Measurements from ENCODE around the gene FASN. TPM values are rescaled to one million over a fixed set of nuclear protein-coding genes. Genes with fewer than 3 reads are reported as not detected.

FASN gene
- total and polyA plus RNA-seq, 2 of the 13 experiments (the other 11 are each of a cell fraction or from before 2014, with no cell fraction given): 51.7 to 101 TPM

- in situ Hi-C loops (cut with HindIII; ENCODE audit: extremely low pct_ligation_motif_present, low pct_unique_long_range_greater_than_20kb): loop anchor here (5.0 kb wide), 1 partner anchor 120 kb away; no protein-coding TSS in a partner anchor
- under 1% methylated on average over 37 of the region's 92 CpGs for WGBS (ENCODE audit: low lambda C conversion rate)
- TF ChIP-seq CSRNP2 (CRISPR knock-in tag; conservative IDR thresholded peaks at IDR 0.05; ENCODE audit: low read depth) (no peak), DMTF1 (CRISPR knock-in tag; IDR thresholded peaks at IDR 0.05) (no peak), PLRG1 (conservative IDR thresholded peaks at IDR 0.05) (no peak), MYNN (CRISPR knock-in tag; IDR thresholded peaks at IDR 0.05; ENCODE audit: low read depth) (no peak), ZNF18 (CRISPR knock-in tag; IDR thresholded peaks at IDR 0.05; ENCODE audit: insufficient replicate concordance) (peak; percentile 47), POLR2A (IDR thresholded peaks at IDR 0.05; ENCODE audit: insufficient read depth in 1 of 2, low read depth in 2 of 2, low read length in 2 of 2) (peak; percentile 84 to 99), NR1H2 (CRISPR knock-in tag; IDR thresholded peaks at IDR 0.05; ENCODE audit: borderline replicate concordance, low read depth) (peak; percentile 60), TEF (CRISPR knock-in tag; IDR thresholded peaks at IDR 0.05) (no peak), ZNF230 (CRISPR knock-in tag; IDR thresholded peaks at IDR 0.05) (peak; percentile 79; the same call in 1 of the 2 replicates), ZNF772 (CRISPR knock-in tag; IDR thresholded peaks at IDR 0.05) (peak; percentile 92), CENPX (CRISPR knock-in tag; IDR thresholded peaks at IDR 0.05) (no peak), ATF6 (CRISPR knock-in tag; conservative IDR thresholded peaks at IDR 0.05) (no peak; the same call in 1 of the 2 replicates), ATF4 (CRISPR knock-in tag; IDR thresholded peaks at IDR 0.05) (no peak)
These were observed 60.7 kb downstream of the FASN start, which contains the start of gene DCXR for GRCh38 chr17:82037092-82037888. Gene DCXR, minus strand, starts transcription at chr17:82037697. Its CDS starts 15 bp downstream, at chr17:82037682.

More at GRCh38 chr17:82037092-82037888, 60.7 kb downstream of the FASN start, which contains the start of gene DCXR:
- FAIRE-seq (peak; percentile 88), DNase-seq (ENCODE audit: low spot score) (peak; percentile 97), ATAC-seq (peak; percentile 89)
- H3K79me2 ChIP-seq (ENCODE audit: insufficient read depth, low read length): peaks cover 13% of the 10 kb centered on the region
- peak within 1 kb of the TSS; percentile 91 for H3K9ac ChIP-seq (ENCODE audit: insufficient read depth, low read depth, low read length)
- peak within 1 kb of the TSS; percentile 95 for H3K4me2 ChIP-seq (ENCODE audit: low read depth, low read length)
- POLR2A ChIA-PET: interaction anchor here (0.7 to 6.2 kb wide), 53 partner anchors 10 to 334 kb away, joined by 3 to 112 read pairs (median 5); partner anchors contain the start of genes ALYREF, ANAPC11, ARHGDIA and CENPX
- CTCF ChIA-PET (ENCODE audit: low intra/inter-chr PET ratio, low total read pairs): interaction anchor here (1.1 to 1.8 kb wide), 2 partner anchors 14 to 78 kb away, joined by 3 to 7 read pairs; no protein-coding TSS in a partner anchor
- peaks cover 5 to 12% of the 10 kb centered on the region in 2 experiments for H3K36me3 ChIP-seq (replicated peaks in 1 of 2; ENCODE audit: control insufficient read depth in 1 of 2, insufficient read depth in 2 of 2, low read length in 2 of 2)
- H2AFZ ChIP-seq (ENCODE audit: low read length): peak within 1 kb of the TSS; percentile 24
- intact Hi-C loops (cut with micrococcal nuclease; ENCODE audit: unreplicated experiment): loop anchor here (1.0 to 5.0 kb wide), 5 partner anchors 14 to 115 kb away; partner anchors contain the start of genes GPS1, LRRC45 and RFNG
- BruUV-seq (replicated peaks): no TSS peak
- H3K9me3 ChIP-seq (ENCODE audit: low read length): no peaks in the 10 kb centered on the region
- H3K27me3 ChIP-seq (ENCODE audit: control insufficient read depth in 1 of 2, insufficient read depth in 2 of 2, low read length in 2 of 2): no peaks in the 10 kb centered on the region
- H3K4me1 ChIP-seq (ENCODE audit: insufficient read depth, low read length): peaks cover 57% of the 10 kb centered on the region
- H3K27ac ChIP-seq (ENCODE audit: extremely low read length, insufficient read depth, low read length): peak within 1 kb of the TSS; percentile 91
- H4K20me1 ChIP-seq (ENCODE audit: insufficient read depth, low read length): peaks cover 20% of the 10 kb centered on the region
- H3K4me3 ChIP-seq (replicated peaks in 1 of 3; ENCODE audit: insufficient read depth in 1 of 3, low read depth in 2 of 3, low read length in 3 of 3): peak within 1 kb of the TSS; percentile 87 to 98 (median 93)

Data from HepG2 (cell line).